ENCODE data around the gene SCAPER. TPM values are rescaled to one million over a fixed set of nuclear protein-coding genes. Genes with fewer than 3 reads are reported as not detected.

Gene SCAPER
- total RNA-seq, 1 experiment from 2014 or later, result 7.4 TPM

DNA sequence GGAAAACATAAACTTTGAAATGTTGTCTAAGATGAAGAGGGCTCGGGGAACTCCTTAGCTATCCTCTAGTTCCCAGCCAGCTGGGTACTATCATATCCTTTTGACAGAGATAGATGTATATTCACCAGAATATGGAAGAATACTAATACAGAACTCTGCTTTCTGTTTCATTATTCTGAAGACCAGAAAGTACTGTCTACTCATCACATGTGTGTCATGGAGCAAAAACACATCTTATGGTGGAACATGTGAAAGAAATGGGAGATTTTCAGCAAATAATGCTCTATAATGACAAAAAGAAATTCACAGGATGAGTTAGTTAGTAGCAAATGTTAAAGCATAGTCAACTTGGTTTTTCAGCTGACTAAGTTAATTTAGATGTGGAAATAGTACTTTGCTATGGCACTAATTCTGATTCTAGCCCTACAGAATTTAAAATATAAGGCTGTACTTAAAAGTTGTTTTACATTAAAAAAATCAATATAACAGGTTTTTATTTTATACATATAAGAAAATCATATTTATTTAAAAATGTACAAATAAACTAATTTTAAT, 552.0 kb downstream of the SCAPER start:
- H3K27ac Mint-ChIP-seq, result no peak overlapping the region
- H2BK20ac ChIP-seq (ENCODE audit: low read depth, low read length, poor library complexity, severe bottlenecking), result no peak overlapping the region
- H3K27me3 Mint-ChIP-seq (ENCODE audit: low read depth), result peaks cover 39% of the 10 kb centered on the region
- no peak overlapping the region for H2AK5ac ChIP-seq (ENCODE audit: insufficient read length, low read length)
- H3K56ac ChIP-seq (ENCODE audit: insufficient read length, low read depth, low read length), result no peak overlapping the region
- no peak overlapping the region for H2BK120ac ChIP-seq (ENCODE audit: low read depth, low read length, poor library complexity, severe bottlenecking)
- H3K18ac ChIP-seq (ENCODE audit: insufficient read length, low read depth, low read length), result no peak overlapping the region
- no peak overlapping the region for H4K8ac ChIP-seq (replicated peaks; ENCODE audit: insufficient read length, low read depth, low read length)
- H4K20me1 ChIP-seq (ENCODE audit: control insufficient read depth, insufficient read depth, insufficient read length), result no peaks in the 10 kb centered on the region
- H2BK5ac ChIP-seq (ENCODE audit: insufficient read length, low read length), result no peak overlapping the region
- H3K9ac ChIP-seq (ENCODE audit: extremely low read depth, insufficient read length, low read length), result no peak overlapping the region
- H3K14ac ChIP-seq (ENCODE audit: insufficient read depth, low read length), result no peak overlapping the region
- H3K4me1 ChIP-seq (ENCODE audit: insufficient read depth, low read length), result no peaks in the 10 kb centered on the region
- H4K5ac ChIP-seq (ENCODE audit: insufficient read length, low read depth, low read length), result no peak overlapping the region
- WGBS (ENCODE audit: extremely low coverage, insufficient read length, low lambda C conversion rate), result no CpG with 5 or more reads among the region's 1 CpG
- H3T11ph ChIP-seq (ENCODE audit: low read length), result no peak overlapping the region
- H2AFZ ChIP-seq (ENCODE audit: low read length), result no peak overlapping the region
- no peaks in the 10 kb centered on the region for H3K36me3 Mint-ChIP-seq (ENCODE audit: insufficient read depth in 1 of 3, low read depth in 3 of 3)
- no peaks in the 10 kb centered on the region for H3K9me3 Mint-ChIP-seq
- no peak for DNase-seq
- no peak overlapping the region for H3K23ac ChIP-seq (ENCODE audit: insufficient read length, low read depth, low read length)
- no peak overlapping the region for H3K4me3 Mint-ChIP-seq
- TF ChIP-seq, protein P1, sequence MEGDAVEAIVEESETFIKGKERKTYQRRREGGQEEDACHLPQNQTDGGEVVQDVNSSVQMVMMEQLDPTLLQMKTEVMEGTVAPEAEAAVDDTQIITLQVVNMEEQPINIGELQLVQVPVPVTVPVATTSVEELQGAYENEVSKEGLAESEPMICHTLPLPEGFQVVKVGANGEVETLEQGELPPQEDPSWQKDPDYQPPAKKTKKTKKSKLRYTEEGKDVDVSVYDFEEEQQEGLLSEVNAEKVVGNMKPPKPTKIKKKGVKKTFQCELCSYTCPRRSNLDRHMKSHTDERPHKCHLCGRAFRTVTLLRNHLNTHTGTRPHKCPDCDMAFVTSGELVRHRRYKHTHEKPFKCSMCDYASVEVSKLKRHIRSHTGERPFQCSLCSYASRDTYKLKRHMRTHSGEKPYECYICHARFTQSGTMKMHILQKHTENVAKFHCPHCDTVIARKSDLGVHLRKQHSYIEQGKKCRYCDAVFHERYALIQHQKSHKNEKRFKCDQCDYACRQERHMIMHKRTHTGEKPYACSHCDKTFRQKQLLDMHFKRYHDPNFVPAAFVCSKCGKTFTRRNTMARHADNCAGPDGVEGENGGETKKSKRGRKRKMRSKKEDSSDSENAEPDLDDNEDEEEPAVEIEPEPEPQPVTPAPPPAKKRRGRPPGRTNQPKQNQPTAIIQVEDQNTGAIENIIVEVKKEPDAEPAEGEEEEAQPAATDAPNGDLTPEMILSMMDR (conservative IDR thresholded peaks at IDR 0.05), result no peak
- no peak overlapping the region for H3K4me2 ChIP-seq (ENCODE audit: insufficient read depth, insufficient read length, low read length)
- H3K79me2 ChIP-seq (ENCODE audit: insufficient read depth, low read length), result no peaks in the 10 kb centered on the region
- no peaks in the 10 kb centered on the region for H3K23me2 ChIP-seq (ENCODE audit: insufficient read length, low read depth, low read length, poor library complexity, severe bottlenecking)
- peaks cover 6% of the 10 kb centered on the region; the same call in 1 of the 2 replicates for H3K27me3 ChIP-seq (ENCODE audit: insufficient read depth, low read length)
- no peaks in the 10 kb centered on the region for H3K9me3 ChIP-seq (ENCODE audit: control insufficient read depth, low read depth, low read length)
- no peak overlapping the region for H2BK15ac ChIP-seq (ENCODE audit: low read depth, low read length)
- H3K4ac ChIP-seq (ENCODE audit: low read depth, low read length), result no peak overlapping the region
- H3K4me1 Mint-ChIP-seq, result no peaks in the 10 kb centered on the region; a peak in 1 of 4 replicates
- H2BK12ac ChIP-seq (ENCODE audit: insufficient read length, low read depth, low read length), result no peak overlapping the region
- no peak overlapping the region for H4K91ac ChIP-seq (ENCODE audit: insufficient read length, low read depth, low read length)
- no peaks in the 10 kb centered on the region for H3K79me1 ChIP-seq (ENCODE audit: insufficient read depth, low read depth, low read length, poor library complexity, severe bottlenecking)
- H3K27ac ChIP-seq (ENCODE audit: insufficient read length, low read depth, low read length), result no peak overlapping the region

All from H9 (cell line).